Prostate gland (tissue), 2 donors: Measurements from ENCODE around the gene CSPG4. TPM values are rescaled to one million over a fixed set of nuclear protein-coding genes. Genes with fewer than 3 reads are reported as not detected.
"Not testable (repeated sequence)": the region's sequence is repeated elsewhere in the genome, so short reads cannot be mapped to it uniquely, and the experiment has no call there.

ENCODE experiments used
- DNase-seq: peaks from one replicate; pipeline ENCODE4 v3.0.0-alpha.2; 2019; ENCODE audit warnings: low spot score
- H3K27ac ChIP-seq, 2 donors: fragments of 200-600 bp; sonication (generic); 2 replicates each; pipeline ENCODE4 v1.5.1; 2017 to 2019
- H3K27me3 ChIP-seq: fragments of 200-600 bp; sonication (generic); replicated peaks from 2 replicates; pipeline ENCODE4 v1.5.1; 2019; ENCODE audit not compliant: insufficient read depth
- H3K36me3 ChIP-seq, 2 donors: fragments of 200-600 bp; sonication (generic); 1 replicate in 1 of 2; 2 replicates in 1 of 2; pipeline versions ENCODE4 v1.5.1 to v1.8.1; 2017 to 2019
- H3K4me1 ChIP-seq: fragments of 200-600 bp; sonication (generic); replicated peaks from 2 replicates; pipeline ENCODE4 v1.5.1; 2019
- H3K4me3 ChIP-seq, 2 donors: fragments of 200-600 bp; sonication (generic); 2 replicates each; pipeline ENCODE4 v1.5.1; 2017 to 2019
- H3K9me3 ChIP-seq: fragments of 200-600 bp; sonication (generic); 2 replicates; pipeline ENCODE4 v1.5.1; 2017
- CTCF ChIP-seq, 4 experiments: fragments of 200-600 bp in 2 of 4; fragments of 450-650 bp in 2 of 4; sonication (generic) in 2 of 4; IDR thresholded peaks; 1 replicate in 3 of 4; 2 replicates in 1 of 4; pipeline ENCODE4 v1.5.1; 2016 to 2019; ENCODE audit warnings: antibody characterized with exemption in 4 of 4, mild to moderate bottlenecking in 2 of 4, moderate library complexity in 2 of 4
- POLR2A ChIP-seq: fragments of 450-650 bp; IDR thresholded peaks from one replicate; pipeline ENCODE4 v1.6.1; 2016; ENCODE audit warnings: antibody characterized with exemption, mild to moderate bottlenecking
- POLR2AphosphoS5 ChIP-seq: sonication (generic); formaldehyde crosslinking; IDR thresholded peaks from one replicate; pipeline ENCODE4 v1.6.1; 2017; ENCODE audit warnings: antibody characterized with exemption
- WGBS: methylation state at CpG from one replicate; pipeline ENCODE4 v1.1.5; 2018; 5-methylcytosine and 5-hydroxymethylcytosine counted together
- intact Hi-C: fragments of 100-400 bp; cut with DNase I; formaldehyde crosslinking; loops from one replicate; pipeline ENCODE4 v1.14.2; 2022
- total RNA-seq, 2 donors: library from RNA; depleted of rRNA; stranded (reverse); fragments of >200 nt; gene quantifications; one replicate each; pipeline ENCODE4 v1.1.0, GENCODE V29; 2016

Gene CSPG4
- total RNA-seq, 2 donors from 2014 or later = 14.3 to 29.4 TPM

- H3K4me1 ChIP-seq = no peaks in the 10 kb centered on the region
- no peak overlapping the region for H3K4me3 ChIP-seq
- intact Hi-C loops = no loop called here
- no peak for DNase-seq
- H3K36me3 ChIP-seq = no peaks in the 10 kb centered on the region
- 89% methylated on average over 2 of the region's 2 CpGs for WGBS
- no peaks in the 10 kb centered on the region for H3K9me3 ChIP-seq
- no peaks in the 10 kb centered on the region for H3K27me3 ChIP-seq
- no peak for TF ChIP-seq POLR2A
- no peak for TF ChIP-seq POLR2AphosphoS5
- TF ChIP-seq CTCF (IDR thresholded peaks at IDR 0.05) = no peak
- H3K27ac ChIP-seq = no peak overlapping the region
Measured at GRCh38 chr15:75759416-75760130, 46.9 kb upstream of the CSPG4 start.

DNA sequence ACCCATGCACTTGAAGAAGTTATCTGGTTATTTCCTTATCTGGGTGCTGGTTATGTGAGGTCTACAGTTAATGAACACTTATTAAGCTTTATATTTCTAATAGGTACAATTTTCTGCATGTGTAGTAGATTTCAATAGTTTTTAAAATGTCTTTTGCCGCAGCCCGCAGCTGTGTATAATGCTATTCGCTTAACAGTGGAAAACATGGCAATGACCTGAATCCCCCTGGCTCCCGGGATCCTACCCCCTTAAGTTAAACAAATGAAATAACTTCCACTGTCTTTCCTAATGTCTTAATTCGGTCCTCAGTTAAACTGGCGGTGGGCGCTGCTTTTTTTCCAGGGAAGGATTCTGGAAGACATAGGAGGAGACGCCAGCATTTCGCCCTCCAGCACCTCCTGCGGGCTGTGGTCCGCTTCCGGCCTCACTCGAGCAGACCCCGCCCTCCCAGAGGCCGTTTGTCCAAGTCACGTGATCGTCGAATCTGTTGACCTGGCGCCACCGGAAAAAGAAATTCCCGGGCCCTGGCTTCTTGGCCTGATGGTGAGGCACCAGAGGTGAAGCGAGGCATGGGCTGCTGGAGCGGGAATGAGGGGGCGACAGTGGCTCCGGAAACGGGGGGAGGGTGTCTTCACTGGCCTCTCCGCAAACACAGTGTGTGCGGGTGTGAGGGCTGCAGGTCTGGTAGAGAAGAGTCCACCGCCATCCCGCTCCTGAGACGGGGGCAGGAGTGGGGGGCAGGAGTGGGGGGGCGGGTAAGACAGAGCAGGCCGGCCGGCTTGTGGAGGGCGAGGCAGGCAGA, 45.6 kb upstream of the CSPG4 start:
- Histone ChIP-seq H3K4me1 (no peaks in the 10 kb centered on the region), H3K27me3 (no peaks in the 10 kb centered on the region), H3K27ac (peak overlapping the region; percentile 67 to 76), H3K9me3 (no peaks in the 10 kb centered on the region), H3K4me3 (peak overlapping the region; percentile 44 to 49), H3K36me3 (no peaks in the 10 kb centered on the region)
- WGBS = 4% methylated on average over 35 of the region's 35 CpGs
- intact Hi-C loops = no loop called here
- TF ChIP-seq CTCF (IDR thresholded peaks at IDR 0.05) (peak in 2 of 4 experiments; percentile 27 to 37), POLR2AphosphoS5 (peak; percentile 88), POLR2A (peak; percentile 28)
- DNase-seq = peak; percentile 85

GRCh38 chr15:75754871-75755270, 42.2 kb upstream of the CSPG4 start:
- H3K4me3 ChIP-seq, intact Hi-C loops, H3K9me3 ChIP-seq, H3K27me3 ChIP-seq, H3K27ac ChIP-seq, H3K4me1 ChIP-seq, DNase-seq, H3K36me3 ChIP-seq: not testable (repeated sequence)
- WGBS = 70% methylated on average over 5 of the region's 5 CpGs

- 73% methylated on average over 8 of the region's 8 CpGs for WGBS
- H3K27me3 ChIP-seq = no peaks in the 10 kb centered on the region
- H3K36me3 ChIP-seq = no peaks in the 10 kb centered on the region
- intact Hi-C loops = no loop called here
- H3K9me3 ChIP-seq = no peaks in the 10 kb centered on the region
- H3K27ac ChIP-seq = no peak overlapping the region
- H3K4me1 ChIP-seq = no peaks in the 10 kb centered on the region
- H3K4me3 ChIP-seq = no peak overlapping the region
- no peak for TF ChIP-seq POLR2A
- TF ChIP-seq CTCF (IDR thresholded peaks at IDR 0.05) = no peak
- no peak for TF ChIP-seq POLR2AphosphoS5
- no peak for DNase-seq
Measured at GRCh38 chr15:75753145-75753544, 40.5 kb upstream of the CSPG4 start.

GRCh38 chr15:75751891-75752290, 39.2 kb upstream of the CSPG4 start:
- H3K4me3 ChIP-seq = no peak overlapping the region
- no peak for TF ChIP-seq POLR2AphosphoS5
- no peak for TF ChIP-seq CTCF (IDR thresholded peaks at IDR 0.05)
- no peak for TF ChIP-seq POLR2A
- DNase-seq = no peak
- no peaks in the 10 kb centered on the region for H3K27me3 ChIP-seq
- no peaks in the 10 kb centered on the region for H3K4me1 ChIP-seq
- H3K36me3 ChIP-seq = no peaks in the 10 kb centered on the region
- 77% methylated on average over 4 of the region's 4 CpGs for WGBS
- H3K9me3 ChIP-seq = no peaks in the 10 kb centered on the region
- H3K27ac ChIP-seq = no peak overlapping the region
- intact Hi-C loops = no loop called here
